GM12865 (cell line): Measurements from ENCODE around the gene DNAH2.

ENCODE experiments used
- DNase-seq: peaks from one replicate; pipeline ENCODE4 v3.0.0; 2010; ENCODE audit warnings: low read depth
- H3K4me3 ChIP-seq: 2 replicates; pipeline ENCODE4 v1.5.1; 2011; ENCODE audit warnings: mild to moderate bottlenecking, low read depth, low read length, control low read depth
- TF ChIP-seq, protein P1 (sequence below): IDR thresholded peaks from 2 replicates; pipeline ENCODE4 v1.5.1; 2011; ENCODE audit warnings: low read length, control low read depth, low read depth, inconsistent platforms; ENCODE audit not compliant: insufficient read depth; ENCODE audit errors: missing control alignments

The DNAH2 gene

DNA sequence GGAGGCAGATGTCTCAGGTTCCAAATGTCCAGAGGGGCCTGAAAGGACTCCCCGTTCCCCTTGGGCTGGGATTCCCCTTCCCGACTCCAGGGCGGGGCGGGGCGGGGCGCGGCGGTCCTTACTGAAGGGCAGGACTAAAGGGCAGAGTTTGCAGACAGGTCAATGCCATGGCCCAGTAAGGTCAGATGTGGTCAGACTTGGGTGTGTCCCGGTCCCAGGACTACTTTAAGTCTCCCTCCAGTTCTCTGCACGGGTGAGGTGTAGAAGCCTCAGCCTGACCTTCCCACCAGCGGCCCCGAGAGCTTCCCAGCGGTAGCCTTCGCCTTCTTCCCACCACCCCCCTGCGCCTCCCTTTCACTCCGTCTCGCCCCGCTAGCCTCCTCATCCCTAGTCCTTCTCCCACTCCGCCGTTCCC, 117.0 kb downstream of the DNAH2 start:
- H3K4me3 ChIP-seq: peak overlapping the region; percentile 80
- TF ChIP-seq, protein P1, sequence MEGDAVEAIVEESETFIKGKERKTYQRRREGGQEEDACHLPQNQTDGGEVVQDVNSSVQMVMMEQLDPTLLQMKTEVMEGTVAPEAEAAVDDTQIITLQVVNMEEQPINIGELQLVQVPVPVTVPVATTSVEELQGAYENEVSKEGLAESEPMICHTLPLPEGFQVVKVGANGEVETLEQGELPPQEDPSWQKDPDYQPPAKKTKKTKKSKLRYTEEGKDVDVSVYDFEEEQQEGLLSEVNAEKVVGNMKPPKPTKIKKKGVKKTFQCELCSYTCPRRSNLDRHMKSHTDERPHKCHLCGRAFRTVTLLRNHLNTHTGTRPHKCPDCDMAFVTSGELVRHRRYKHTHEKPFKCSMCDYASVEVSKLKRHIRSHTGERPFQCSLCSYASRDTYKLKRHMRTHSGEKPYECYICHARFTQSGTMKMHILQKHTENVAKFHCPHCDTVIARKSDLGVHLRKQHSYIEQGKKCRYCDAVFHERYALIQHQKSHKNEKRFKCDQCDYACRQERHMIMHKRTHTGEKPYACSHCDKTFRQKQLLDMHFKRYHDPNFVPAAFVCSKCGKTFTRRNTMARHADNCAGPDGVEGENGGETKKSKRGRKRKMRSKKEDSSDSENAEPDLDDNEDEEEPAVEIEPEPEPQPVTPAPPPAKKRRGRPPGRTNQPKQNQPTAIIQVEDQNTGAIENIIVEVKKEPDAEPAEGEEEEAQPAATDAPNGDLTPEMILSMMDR: no peak
- DNase-seq: peak; percentile 67

GRCh38 chr17:7834957-7835813, 117.6 kb downstream of the DNAH2 start:
- TF ChIP-seq, protein P1: peak; percentile 82
- DNase-seq: peak; percentile 97
- peak overlapping the region; percentile 96 for H3K4me3 ChIP-seq

- no peak for DNase-seq
- TF ChIP-seq, protein P1: no peak
- peak overlapping the region; percentile 96 for H3K4me3 ChIP-seq
These were observed 118.5 kb downstream of the DNAH2 start for GRCh38 chr17:7835814-7836595.

- H3K4me3 ChIP-seq: peak overlapping the region; percentile 96
- TF ChIP-seq, protein P1: no peak
- peak; percentile 93 for DNase-seq
These were observed 119.3 kb downstream of the DNAH2 start for GRCh38 chr17:7836596-7837407.

DNA sequence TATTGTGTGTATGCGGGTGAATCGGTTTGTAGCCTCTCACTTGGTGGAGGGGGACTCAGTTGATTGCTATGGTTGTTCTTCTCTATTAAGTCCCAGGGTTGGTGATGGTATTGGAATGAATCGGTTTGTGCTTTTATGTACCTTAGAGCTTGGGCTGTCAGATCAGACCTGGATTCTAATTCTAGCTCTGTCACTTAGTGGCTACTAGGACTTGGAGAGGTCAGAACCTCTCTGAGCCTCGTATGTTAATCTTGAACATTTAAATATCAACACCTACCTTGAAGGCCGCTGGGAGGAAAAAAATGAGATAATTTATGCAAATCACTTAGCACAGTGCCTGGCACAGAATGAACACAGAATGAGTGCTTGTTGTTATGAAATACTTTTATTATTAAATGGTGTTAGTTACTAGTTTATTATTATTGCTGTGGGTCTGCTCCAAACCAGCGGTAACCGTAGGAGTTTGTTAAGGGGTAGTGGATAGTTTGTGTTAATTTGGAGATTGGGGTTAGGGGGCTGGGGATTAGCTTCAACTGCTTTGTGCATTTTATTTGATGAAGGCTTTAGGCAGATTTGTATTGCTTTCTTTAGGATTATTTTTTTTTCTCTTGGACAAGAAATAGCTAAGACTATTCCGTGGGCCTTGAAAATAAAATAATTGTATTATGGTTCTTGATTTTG, 120.0 kb downstream of the DNAH2 start:
- peak; percentile 49 for DNase-seq
- TF ChIP-seq, protein P1: no peak
- peak overlapping the region; percentile 96 for H3K4me3 ChIP-seq
